Chondrocyte (in vitro differentiated cells): ENCODE data around the gene YRDC. TPM values are rescaled to one million over a fixed set of nuclear protein-coding genes. Genes with fewer than 3 reads are reported as not detected.

Experiments used
- total RNA-seq: library from RNA; stranded (reverse); gene quantifications from 3 replicates; pipeline ENCODE4 v1.2.1, GENCODE V29; 2021

Gene YRDC
- total RNA-seq, 1 donor from 2014 or later: 15.5 TPM

Other genes with a start within 250 kb of the YRDC start
- gene GNL2, start 212.3 kb downstream of the YRDC start, total RNA-seq: 47.6 to 57.4 TPM (median 48.5 TPM) in 3 replicates
- gene RSPO1, start 173.3 kb downstream of the YRDC start, total RNA-seq: not detected in 3 replicates
- 5.7 to 7.0 TPM (median 6.0 TPM) in 3 replicates for gene CDCA8, start 115.7 kb downstream of the YRDC start, total RNA-seq
- 0.37 TPM in 1 of 3 replicates, not detected in the others for gene EPHA10, start 43.1 kb downstream of the YRDC start, total RNA-seq
- gene MANEAL, start 14.4 kb downstream of the YRDC start, total RNA-seq: 3.9 to 4.2 TPM (median 4.0 TPM) in 3 replicates
- gene C1orf122, start 418 bp downstream of the YRDC start, total RNA-seq: 72.6 to 80.0 TPM (median 76.1 TPM) in 3 replicates
- 14.8 to 17.3 TPM (median 17.2 TPM) in 3 replicates for gene MTF1, start 51.4 kb upstream of the YRDC start, total RNA-seq
- gene INPP5B, start 138.8 kb upstream of the YRDC start, total RNA-seq: 18.7 to 21.2 TPM (median 20.6 TPM) in 3 replicates
- gene SF3A3, start 181.8 kb upstream of the YRDC start, total RNA-seq: 45.6 to 60.4 TPM (median 46.2 TPM) in 3 replicates
- gene FHL3, start 197.3 kb upstream of the YRDC start, total RNA-seq: 57.9 to 72.6 TPM (median 58.9 TPM) in 3 replicates
- 26.4 to 35.6 TPM (median 32.3 TPM) in 3 replicates for gene UTP11, start 204.5 kb upstream of the YRDC start, total RNA-seq
- gene POU3F1, start 238.6 kb upstream of the YRDC start, total RNA-seq: 1.3 to 11.7 TPM (median 1.6 TPM) in 3 replicates